Hepatocyte (in vitro differentiated cells): Measurements from ENCODE around the gene LCORL. TPM values are rescaled to one million over a fixed set of nuclear protein-coding genes. Genes with fewer than 3 reads are reported as not detected.

Experiments used
- DNase-seq: peaks from one replicate; pipeline ENCODE4 v3.0.0-alpha.2; 2016; ENCODE audit warnings: low spot score
- H2AFZ ChIP-seq: fragments of 200-600 bp; sonication (generic); 2 replicates; pipeline ENCODE4 v1.6.0; 2016; ENCODE audit warnings: antibody characterized with exemption, mild to moderate bottlenecking
- H3K27ac ChIP-seq: fragments of 200-600 bp; sonication (generic); 2 replicates; pipeline ENCODE4 v1.5.1; 2016; ENCODE audit warnings: mild to moderate bottlenecking
- H3K27me3 ChIP-seq: fragments of 200-600 bp; sonication (generic); 2 replicates; pipeline ENCODE4 v1.6.1; 2016
- H3K36me3 ChIP-seq: fragments of 200-600 bp; sonication (generic); replicated peaks from 2 replicates; pipeline ENCODE4 v1.5.1; 2016; ENCODE audit warnings: low read depth; ENCODE audit not compliant: insufficient read depth
- H3K4me1 ChIP-seq: fragments of 200-600 bp; sonication (generic); 2 replicates; pipeline ENCODE4 v1.5.1; 2016; ENCODE audit warnings: mild to moderate bottlenecking, moderate library complexity; ENCODE audit not compliant: insufficient read depth
- H3K4me2 ChIP-seq: fragments of 200-600 bp; sonication (generic); 2 replicates; pipeline ENCODE4 v1.6.0; 2016
- H3K4me3 ChIP-seq: fragments of 200-600 bp; sonication (generic); 2 replicates; pipeline ENCODE4 v1.5.1; 2016; ENCODE audit warnings: mild to moderate bottlenecking
- H3K79me2 ChIP-seq: fragments of 200-600 bp; sonication (generic); 2 replicates; pipeline ENCODE4 v1.6.0; 2017; ENCODE audit warnings: mild to moderate bottlenecking
- H3K9me2 ChIP-seq: fragments of 200-600 bp; sonication (generic); replicated peaks from 2 replicates; pipeline ENCODE4 v1.6.0; 2017; ENCODE audit warnings: mild to moderate bottlenecking; ENCODE audit not compliant: insufficient read depth
- H3K9me3 ChIP-seq: fragments of 200-600 bp; sonication (generic); 2 replicates; pipeline ENCODE4 v1.5.1; 2016; ENCODE audit warnings: low read depth, mild to moderate bottlenecking
- H4K20me1 ChIP-seq: fragments of 200-600 bp; sonication (generic); 2 replicates; pipeline ENCODE4 v1.6.0; 2016; ENCODE audit warnings: mild to moderate bottlenecking; ENCODE audit not compliant: insufficient read depth, poor library complexity, severe bottlenecking
- EZH2 ChIP-seq: fragments of 200-600 bp; sonication (generic); IDR thresholded peaks from 2 replicates; pipeline ENCODE4 v1.6.1; 2016; ENCODE audit warnings: antibody characterized with exemption, mild to moderate bottlenecking, borderline replicate concordance
- EZH2phosphoT487 ChIP-seq: fragments of 200-600 bp; sonication (generic); IDR thresholded peaks from one replicate; pipeline ENCODE4 v1.6.1; 2018; ENCODE audit warnings: antibody characterized with exemption, mild to moderate bottlenecking, low read depth, moderate library complexity; ENCODE audit not compliant: unreplicated experiment, severe bottlenecking
- WGBS: methylation state at CpG from one replicate; pipeline ENCODE4 v1.1.6; 2016; ENCODE audit warnings: low lambda C conversion rate; ENCODE audit errors: missing lambda C conversion rate; 5-methylcytosine and 5-hydroxymethylcytosine counted together
- polyA plus RNA-seq: library from polyadenylated mRNA; unstranded; fragments of >200 nt; fragmentation: Nextera tagmentation; extraction: Ambion mirVana; gene quantifications from 2 replicates; pipeline ENCODE4 v1.2.1, GENCODE V29; 2016
- total RNA-seq: library from RNA; depleted of rRNA; stranded (reverse); fragments of >200 nt; gene quantifications from 2 replicates; pipeline ENCODE4 v1.2.3, GENCODE V29; 2014
- TF ChIP-seq, protein P1 (sequence below): fragments of 200-600 bp; sonication (generic); IDR thresholded peaks from 2 replicates; pipeline ENCODE4 v1.5.1; 2016; ENCODE audit warnings: antibody characterized with exemption, mild to moderate bottlenecking; ENCODE audit not compliant: poor library complexity

LCORL gene
- total RNA-seq (19.6 and 29.1 TPM in 2 replicates), polyA plus RNA-seq (9.4 and 12.6 TPM in 2 replicates)

DNA sequence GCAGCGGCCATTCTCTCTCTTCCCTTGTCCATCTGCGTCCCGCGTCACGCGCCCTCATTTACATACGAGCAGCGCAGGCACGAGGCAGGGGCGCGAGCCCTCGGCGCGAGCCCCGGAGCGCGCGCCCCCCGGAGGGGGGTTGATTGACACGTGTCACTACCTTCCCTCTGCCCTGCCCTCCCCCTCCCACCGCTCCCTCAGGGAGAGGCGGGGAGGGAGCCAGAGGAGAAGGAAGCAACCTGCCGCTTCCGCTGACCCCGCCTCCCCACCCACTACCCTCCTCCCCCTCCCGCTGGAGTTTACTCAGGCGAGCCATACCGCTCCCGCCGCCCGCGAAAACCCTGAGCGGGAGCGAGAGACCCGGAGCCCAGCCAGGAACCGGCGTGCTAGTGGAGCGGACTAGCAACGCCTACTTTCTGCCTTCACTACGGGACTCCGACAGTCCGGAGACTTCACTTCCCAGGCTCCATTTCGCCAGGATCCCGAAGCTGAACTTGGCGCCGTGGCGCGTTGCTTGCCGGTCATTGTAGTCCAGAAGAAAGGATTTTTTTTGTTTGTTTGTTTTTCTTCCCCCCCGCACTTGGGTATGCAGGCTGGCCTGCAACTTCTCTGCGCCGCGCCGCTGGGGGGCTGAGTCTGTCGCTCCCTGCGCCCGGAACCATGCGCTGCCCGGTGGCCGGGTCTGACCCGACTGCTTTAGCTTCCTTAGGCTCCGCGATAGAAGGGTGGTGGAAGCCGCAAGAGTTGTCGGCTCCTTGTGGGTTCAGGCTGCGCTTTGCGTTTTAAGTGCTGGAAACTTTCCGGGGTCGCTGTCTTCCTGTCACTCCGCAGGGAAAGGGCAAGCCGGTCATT lies at the start of gene LCORL:
LCORL (minus strand) TSS at position 36 of the 852 bp plus-strand sequence; CDS start at position 32, 4 bp downstream.
- under 1% methylated on average over 45 of the region's 71 CpGs for WGBS
- H3K36me3 ChIP-seq = no peaks in the 10 kb centered on the region
- H3K4me3 ChIP-seq = peak within 1 kb of the TSS; percentile 85
- TF ChIP-seq, protein P1, sequence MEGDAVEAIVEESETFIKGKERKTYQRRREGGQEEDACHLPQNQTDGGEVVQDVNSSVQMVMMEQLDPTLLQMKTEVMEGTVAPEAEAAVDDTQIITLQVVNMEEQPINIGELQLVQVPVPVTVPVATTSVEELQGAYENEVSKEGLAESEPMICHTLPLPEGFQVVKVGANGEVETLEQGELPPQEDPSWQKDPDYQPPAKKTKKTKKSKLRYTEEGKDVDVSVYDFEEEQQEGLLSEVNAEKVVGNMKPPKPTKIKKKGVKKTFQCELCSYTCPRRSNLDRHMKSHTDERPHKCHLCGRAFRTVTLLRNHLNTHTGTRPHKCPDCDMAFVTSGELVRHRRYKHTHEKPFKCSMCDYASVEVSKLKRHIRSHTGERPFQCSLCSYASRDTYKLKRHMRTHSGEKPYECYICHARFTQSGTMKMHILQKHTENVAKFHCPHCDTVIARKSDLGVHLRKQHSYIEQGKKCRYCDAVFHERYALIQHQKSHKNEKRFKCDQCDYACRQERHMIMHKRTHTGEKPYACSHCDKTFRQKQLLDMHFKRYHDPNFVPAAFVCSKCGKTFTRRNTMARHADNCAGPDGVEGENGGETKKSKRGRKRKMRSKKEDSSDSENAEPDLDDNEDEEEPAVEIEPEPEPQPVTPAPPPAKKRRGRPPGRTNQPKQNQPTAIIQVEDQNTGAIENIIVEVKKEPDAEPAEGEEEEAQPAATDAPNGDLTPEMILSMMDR = peak; percentile 5
- TF ChIP-seq EZH2phosphoT487 (no peak), EZH2 (no peak)
- peak within 1 kb of the TSS; percentile 97 for H3K27ac ChIP-seq
- DNase-seq = peak; percentile 97
- no peaks in the 10 kb centered on the region for H3K27me3 ChIP-seq
- H3K9me3 ChIP-seq = no peaks in the 10 kb centered on the region
- peak within 1 kb of the TSS; percentile 95 for H2AFZ ChIP-seq
- peaks cover 30% of the 10 kb centered on the region for H4K20me1 ChIP-seq
- peak within 1 kb of the TSS; percentile 89 for H3K4me2 ChIP-seq
- no peaks in the 10 kb centered on the region for H3K9me2 ChIP-seq
- peaks cover 36% of the 10 kb centered on the region for H3K79me2 ChIP-seq
- peaks cover 6% of the 10 kb centered on the region for H3K4me1 ChIP-seq

DNA sequence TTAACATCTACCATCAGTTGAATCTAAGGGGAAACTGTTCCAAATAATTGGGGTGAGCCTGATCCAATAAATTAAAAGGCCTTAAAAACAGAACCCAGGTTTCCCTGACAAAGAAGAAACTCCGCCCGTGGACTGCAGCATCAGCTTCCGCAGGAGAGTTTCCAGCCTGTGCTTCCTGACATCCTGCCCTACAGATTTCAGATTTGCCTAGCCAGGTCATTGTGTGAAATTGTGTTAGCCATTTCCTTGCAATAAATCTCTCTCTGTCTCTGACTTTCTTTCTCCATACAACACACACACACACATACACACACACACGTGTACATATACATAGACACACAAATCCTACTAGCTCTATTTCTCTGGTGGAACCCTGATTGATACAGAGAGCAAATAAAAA lies 48.3 kb upstream of the LCORL start:
- DNase-seq = no peak
- Histone ChIP-seq H3K4me2 (no peak overlapping the region), H4K20me1 (no peaks in the 10 kb centered on the region), H3K79me2 (no peaks in the 10 kb centered on the region), H3K9me3 (no peaks in the 10 kb centered on the region), H3K9me2 (no peaks in the 10 kb centered on the region), H3K4me3 (no peak overlapping the region), H3K27me3 (no peaks in the 10 kb centered on the region), H3K36me3 (no peaks in the 10 kb centered on the region), H3K4me1 (no peaks in the 10 kb centered on the region), H3K27ac (no peak overlapping the region), H2AFZ (no peak overlapping the region)
- 83% methylated on average over 4 of the region's 4 CpGs for WGBS
- TF ChIP-seq, protein P1 = no peak
- no peak for TF ChIP-seq EZH2phosphoT487
- TF ChIP-seq EZH2 = no peak

DNA sequence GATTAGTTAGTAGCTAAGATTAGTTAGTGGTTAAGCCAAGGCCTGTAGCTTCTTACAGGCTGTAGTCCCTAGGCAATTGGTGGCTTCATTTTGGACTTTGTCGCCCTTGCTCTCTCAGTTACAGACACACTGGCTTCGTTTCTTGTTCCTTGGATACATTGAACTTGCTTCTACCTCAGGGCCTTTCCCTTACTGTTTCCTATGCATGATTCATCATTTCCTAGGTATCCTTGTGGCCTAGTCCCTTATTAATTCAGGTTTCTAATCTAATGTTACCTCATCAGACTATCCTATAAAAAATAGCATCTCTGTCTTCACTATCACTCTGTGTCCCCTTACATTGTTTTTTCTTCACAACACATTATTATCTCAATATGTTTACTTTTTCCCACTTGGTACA lies 45.5 kb upstream of the LCORL start:
- H3K4me1 ChIP-seq = no peaks in the 10 kb centered on the region
- H4K20me1 ChIP-seq = no peaks in the 10 kb centered on the region
- no peak overlapping the region for H3K4me3 ChIP-seq
- no peaks in the 10 kb centered on the region for H3K79me2 ChIP-seq
- no peak overlapping the region for H3K27ac ChIP-seq
- H3K36me3 ChIP-seq = no peaks in the 10 kb centered on the region
- whole genome bisulfite sequencing = 93% methylated on average over 2 of the region's 2 CpGs
- H3K9me2 ChIP-seq = no peaks in the 10 kb centered on the region
- DNase-seq = no peak
- no peak for TF ChIP-seq EZH2
- TF ChIP-seq EZH2phosphoT487 = no peak
- TF ChIP-seq, protein P1 = no peak
- H3K4me2 ChIP-seq = no peak overlapping the region
- H3K9me3 ChIP-seq = no peaks in the 10 kb centered on the region
- H2AFZ ChIP-seq = no peak overlapping the region
- H3K27me3 ChIP-seq = no peaks in the 10 kb centered on the region
